Kasumi-1 (cell line): ENCODE data around the gene GNPTAB.
A peak's percentile ranks its signal among the peaks of the same experiment; 100 is the strongest.

Experiments used
- DNase-seq, 2 experiments: peaks; one replicate each; lab custom pipeline; 2025; lab: John Stamatoyannopoulos, UW

Gene GNPTAB

DNA sequence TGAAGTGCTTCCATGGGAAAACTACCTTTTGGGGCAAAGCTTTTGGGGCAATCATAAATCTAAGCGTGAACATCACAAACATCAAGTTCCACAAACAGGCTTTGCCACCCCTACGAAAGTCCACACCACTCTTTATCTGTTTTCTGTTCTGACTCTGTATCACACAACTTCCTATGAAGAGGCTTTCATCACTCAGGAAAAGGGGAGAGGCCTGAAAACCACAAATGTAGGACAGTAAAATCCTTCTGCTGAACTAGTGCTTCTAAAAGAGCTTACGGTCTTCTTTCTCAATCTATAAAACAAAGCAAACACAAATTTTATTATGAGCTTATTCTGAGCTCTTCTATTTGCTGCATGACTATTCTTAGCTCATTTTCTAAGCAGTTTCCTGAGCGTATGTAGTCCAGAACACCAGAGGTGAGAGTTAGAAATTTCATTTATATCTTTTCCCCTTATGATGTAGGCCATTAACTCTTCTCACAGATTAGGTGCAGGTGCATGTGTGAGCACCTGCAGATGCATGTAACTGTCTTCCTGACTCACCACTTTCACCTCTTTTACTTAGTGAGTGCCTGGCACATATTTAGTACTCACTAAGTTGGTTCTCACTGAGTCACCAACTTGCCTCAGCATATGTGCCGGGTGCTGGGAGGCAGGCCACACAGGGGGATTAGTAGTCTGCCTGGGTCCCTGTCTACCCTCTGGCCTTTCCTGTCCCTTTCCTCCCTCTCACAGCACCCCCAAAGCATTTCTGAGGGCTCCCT lies 58.6 kb downstream of the GNPTAB start:
- peak; percentile 91 to 92 for DNase-seq

- DNase-seq, result no peak
These were observed 60.9 kb downstream of the GNPTAB start for GRCh38 chr12:101769865-101770264.

DNA sequence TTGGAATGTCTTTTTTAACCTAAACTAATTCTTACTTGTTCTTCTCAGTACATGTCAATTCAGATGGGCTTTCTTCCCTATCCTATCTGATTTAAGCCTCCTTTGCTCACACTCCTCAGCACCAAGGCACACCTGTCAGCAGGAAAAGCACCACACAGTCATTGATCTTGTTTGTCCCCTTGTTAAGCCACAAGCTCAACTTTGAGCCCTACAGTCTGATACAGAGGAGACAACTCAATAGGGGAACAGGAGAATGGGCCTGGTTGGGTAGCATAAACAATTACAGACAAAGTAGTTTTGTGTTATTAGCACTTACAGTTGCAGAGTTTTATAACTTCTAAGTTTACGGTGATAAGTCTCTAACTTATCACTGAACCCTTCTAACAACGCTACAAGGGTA lies 62.0 kb downstream of the GNPTAB start:
- DNase-seq, result no peak

GRCh38 chr12:101767537-101767936 lies 63.2 kb downstream of the GNPTAB start:
- no peak for DNase-seq

- no peak for DNase-seq
These were observed 66.5 kb downstream of the GNPTAB start for GRCh38 chr12:101764051-101764792.

DNA sequence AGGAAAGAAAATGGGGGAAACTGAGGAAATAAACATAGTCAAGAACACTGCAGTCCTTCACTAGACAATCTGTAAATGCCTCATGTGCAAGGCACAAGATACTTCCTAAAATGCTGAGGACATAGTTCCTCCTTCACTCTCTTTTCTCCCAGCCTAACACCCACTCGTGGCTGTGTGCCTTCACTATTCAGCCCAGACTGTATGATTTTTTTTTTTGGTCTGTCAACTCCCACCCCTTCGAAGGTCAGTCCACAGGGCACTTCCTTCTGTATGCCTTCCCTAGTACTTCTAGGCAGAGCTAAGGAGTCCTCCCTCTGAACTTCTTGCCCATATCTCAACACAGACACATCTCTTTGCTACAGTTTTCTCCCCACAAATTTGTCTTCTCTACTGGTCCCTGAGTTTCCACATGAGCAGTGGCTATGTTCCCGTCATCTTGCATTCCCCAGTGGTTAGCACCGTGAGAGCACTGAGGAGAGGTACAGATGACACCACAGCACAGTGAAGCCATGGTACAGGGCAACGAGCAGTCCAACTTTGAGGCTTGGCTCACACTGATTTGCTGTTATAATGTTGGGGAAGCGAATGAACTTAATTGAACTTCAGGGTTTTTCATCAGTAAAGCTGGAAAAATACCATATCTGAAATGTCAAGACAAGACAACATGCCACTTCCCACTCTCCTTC lies 67.4 kb downstream of the GNPTAB start:
- peak; percentile 32 to 46 for DNase-seq

DNA sequence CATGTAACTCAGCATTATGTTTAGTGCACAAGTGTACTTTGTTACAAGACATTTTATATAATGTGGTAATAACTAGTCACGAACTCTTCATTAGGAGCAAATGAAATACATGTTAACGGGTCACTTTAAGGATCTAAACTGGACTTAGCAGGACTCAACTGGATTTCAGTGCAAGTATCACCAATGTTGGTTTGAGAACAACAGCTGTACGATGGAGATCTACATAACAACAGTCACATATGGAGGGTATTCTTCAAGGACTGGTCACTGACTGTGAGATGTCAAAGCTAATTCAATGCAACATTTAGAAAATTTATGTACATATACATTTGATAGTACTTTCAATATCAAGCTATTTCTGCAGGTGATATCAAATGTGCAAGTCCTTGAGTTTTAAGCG lies 69.0 kb downstream of the GNPTAB start:
- no peak for DNase-seq

GRCh38 chr12:101761350-101761749 lies 69.4 kb downstream of the GNPTAB start:
- DNase-seq, result no peak

DNA sequence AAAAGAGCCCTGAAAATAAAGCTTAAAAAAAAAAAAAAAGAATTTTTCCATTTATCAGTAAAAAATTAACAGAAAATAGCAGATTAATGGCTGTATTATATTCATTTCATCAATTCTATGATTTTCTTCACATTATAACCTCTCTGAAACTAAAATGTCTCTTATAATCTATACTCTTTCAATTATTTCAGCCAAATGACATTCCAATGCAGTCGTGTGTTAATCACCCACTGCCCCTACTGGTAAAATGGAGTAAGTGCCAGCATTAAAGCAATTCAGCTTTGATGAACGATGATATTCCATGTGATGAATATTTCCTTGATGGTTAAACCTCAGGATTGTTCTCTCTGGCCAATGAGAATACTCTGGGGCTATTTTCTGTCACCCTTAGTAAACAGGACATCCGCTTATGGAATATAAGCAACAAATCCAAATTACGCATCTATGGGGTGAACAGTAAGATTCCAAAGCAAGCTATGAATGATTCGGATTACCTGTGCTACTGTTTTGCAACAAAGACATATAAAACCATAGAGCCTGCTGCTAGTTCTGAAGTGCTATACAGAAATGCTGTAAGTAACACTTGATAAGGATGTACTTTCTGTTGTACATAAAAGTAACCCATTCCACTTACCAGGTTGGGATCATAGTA lies 71.2 kb downstream of the GNPTAB start:
- peak; percentile 41 to 61 for DNase-seq

DNA sequence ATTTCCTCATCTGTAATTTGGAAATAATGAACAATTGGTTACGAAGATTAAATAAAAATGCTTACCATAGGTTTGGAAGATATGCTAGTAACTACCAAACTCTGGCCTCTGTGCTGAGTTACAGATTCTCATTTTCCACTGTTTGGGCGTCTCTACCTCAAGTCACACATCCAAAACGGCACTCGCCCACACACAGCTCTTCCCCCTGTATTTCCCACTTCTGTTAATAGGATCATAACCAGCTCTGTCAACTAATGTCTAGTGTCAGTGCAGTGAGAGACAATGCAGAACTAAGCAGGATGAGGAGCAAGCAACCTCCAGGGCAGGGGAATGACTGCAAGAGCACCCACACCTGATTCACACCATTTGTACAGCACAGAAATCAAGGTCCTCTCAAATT lies 80.6 kb downstream of the GNPTAB start:
- DNase-seq, result no peak

DNA sequence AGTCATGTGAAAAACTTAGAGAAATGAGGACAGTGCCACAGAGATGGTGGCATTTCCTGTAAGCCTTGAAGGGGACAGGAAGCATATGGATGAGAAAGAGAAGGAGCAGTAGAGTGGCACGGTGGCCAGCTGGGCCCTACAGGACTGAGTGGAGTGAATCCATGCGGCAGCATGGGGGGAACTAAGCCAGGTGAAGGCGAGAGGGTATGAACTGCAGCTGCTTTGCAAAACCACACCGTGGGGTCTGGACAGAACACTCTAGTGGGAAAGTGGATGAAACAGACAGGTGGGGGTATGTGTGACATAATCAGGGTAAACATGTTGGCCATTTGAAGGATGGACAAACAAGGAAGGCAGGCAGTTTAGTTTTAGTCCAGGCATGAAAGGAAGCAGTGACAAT lies 81.1 kb downstream of the GNPTAB start:
- no peak for DNase-seq

GRCh38 chr12:101748907-101749306 lies 81.9 kb downstream of the GNPTAB start:
- no peak for DNase-seq

DNA sequence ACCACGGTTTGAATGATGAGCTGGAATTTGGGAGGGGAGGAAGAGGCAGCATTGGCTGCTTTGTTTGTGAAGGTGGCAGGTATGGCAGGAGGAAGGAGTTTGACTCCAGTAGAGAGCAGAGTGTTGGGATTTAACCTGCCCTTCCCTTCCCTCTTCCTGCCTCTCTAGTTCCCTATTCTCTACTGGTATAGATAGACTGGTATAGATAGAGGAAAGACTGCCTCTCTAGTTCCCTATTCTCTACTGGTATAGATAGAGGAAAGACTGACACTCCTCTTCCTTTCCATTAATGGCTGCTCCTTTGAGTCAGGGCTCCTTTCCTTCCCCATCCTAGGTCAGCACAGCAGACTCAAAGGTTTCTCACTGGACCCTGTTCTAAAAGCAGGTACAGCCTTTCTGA lies 83.1 kb downstream of the GNPTAB start:
- DNase-seq, result peak; percentile 71 to 72

GRCh38 chr12:101746661-101747060 lies 84.1 kb downstream of the GNPTAB start:
- no peak for DNase-seq

DNA sequence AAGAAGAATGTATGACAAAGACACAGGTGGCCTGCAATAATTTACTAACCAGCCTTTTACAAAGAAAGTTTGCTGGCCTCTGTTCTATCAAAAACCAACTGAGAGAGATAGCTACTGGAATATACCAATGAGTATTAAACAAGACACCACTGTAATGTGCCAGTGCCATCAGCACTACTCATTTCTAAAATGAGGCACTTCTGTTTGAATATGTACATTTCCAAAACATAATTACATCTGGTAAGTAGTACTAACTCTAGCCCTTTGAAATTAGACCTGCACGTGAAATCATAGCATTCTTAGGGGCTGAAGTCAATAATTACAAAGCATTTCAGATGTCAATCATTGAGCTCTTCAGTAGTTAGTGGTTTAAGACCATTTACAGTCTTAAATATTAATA lies 84.6 kb downstream of the GNPTAB start:
- DNase-seq, result no peak

DNA sequence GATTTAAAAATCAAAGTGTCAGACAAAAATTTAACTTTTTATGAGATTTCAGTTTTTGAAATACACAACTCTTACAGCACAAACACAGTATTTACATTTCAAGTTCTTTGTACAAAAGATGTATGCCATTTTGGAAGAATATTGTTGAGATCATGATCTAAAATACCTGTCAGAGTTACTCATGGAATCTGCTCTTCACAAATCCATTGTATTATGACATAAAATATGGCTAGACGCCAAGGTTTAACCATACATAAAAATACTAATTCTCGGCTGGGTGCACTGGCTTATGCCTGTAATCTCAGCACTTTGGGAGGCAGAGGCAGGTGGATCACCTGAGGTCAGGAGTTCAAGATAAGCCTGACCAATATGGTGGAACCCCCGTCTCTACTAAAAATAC lies 85.3 kb downstream of the GNPTAB start:
- no peak for DNase-seq

- peak in 1 of 2 experiments; percentile 14 for DNase-seq
These were observed 86.9 kb downstream of the GNPTAB start for GRCh38 chr12:101743724-101744472.

DNA sequence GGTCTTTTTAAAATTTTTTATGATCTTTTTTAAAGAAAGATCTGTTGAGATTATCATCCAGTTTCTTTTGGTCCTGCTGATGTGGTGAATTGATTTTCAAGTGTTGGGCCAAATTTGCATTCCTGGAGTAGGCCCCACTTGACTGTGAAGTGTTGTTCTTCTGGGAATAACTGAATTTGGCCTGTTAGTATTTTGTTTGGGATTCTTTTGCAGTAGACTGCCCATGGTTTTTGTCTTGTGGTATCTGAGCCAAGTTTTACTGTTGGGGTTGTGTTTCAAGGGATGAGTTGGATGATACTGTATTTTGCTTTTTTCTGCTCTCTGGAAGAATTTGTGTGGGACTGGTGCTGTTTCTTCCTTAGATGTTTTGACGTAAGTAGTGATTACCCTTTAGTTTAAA lies 87.5 kb downstream of the GNPTAB start:
- DNase-seq, result no peak

DNA sequence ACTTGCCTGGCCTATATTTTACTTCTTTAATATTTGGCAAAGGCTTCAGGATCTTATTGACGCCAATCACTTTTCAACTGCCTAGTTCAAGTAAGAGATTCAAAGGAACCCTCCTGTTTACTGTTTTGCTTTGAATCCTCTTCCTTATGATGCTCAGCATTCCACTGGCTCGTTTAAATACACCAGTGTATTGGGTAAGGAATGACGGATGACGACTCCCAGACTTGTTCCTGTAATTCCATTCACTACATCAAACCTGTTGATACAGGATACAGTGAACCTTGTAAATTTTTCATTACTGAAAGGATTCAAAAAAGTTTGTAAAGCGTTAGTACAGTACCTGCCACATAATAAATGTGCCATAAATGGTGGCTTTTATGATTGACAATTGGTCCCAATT lies 89.8 kb downstream of the GNPTAB start:
- DNase-seq, result no peak

DNA sequence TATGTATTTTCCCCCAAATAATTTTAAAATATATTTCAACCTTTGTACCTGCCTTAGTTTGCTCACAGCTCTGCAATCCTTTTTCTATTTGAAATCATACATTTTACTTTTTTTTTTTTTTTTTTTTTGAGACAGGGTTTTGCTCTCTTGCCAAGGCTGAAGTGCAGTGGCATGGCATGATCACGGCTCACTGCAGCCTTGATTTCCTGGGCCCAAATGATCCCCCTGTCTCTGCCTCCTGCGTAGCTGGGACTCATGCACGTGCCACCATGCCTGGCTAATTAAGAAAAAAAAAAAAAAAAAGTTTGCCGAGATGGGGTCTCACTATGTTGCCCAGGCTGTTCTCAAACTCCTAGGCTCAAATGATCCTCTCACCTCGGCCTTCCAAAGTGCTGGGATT lies 90.2 kb downstream of the GNPTAB start:
- DNase-seq, result no peak

DNA sequence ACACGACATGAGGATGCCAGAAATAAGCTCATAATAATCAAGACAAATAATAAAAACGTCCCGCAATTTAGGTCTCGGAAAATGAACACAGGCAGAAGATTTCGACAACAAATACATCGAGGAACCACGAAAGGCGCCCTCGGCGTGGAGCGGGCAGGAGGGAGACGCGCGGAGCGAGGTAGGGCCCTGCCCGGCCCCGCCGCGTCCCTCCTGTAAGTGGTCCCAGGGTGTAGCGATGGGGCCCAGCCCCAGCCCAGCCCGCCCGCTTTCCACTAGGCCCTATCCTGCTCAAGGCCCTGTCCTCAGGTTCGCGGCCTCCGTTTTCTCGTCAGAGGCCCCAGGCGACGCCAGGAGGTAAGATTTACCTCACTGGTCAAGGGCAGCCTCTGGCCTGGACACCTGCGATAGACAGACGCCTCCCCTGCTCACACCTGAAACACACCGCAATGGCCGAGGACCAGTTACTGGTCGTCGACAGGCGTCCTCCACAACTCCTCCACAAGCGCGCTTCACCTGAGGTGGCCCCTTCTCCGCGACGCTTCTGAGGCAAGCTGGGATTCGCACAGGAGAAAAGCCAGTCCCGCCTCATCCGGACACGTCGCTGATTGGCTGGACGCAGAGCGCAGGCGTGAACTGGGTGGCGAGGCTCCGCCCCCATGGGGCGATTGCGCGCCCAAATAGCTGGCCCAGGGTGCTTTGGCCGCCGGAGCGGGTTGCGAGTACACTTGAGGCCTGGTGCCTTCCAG lies 91.7 kb downstream of the GNPTAB start, which contains the start of gene SYCP3:
Gene SYCP3, minus strand, starts transcription at position 543 of the 746 bp plus-strand sequence. CDS start 1,527 bp downstream, outside the sequence.
- DNase-seq, result no peak
